ENCODE measurements around the gene MAN1A1.
"Not testable (repeated sequence)": the region's sequence is repeated elsewhere in the genome, so short reads cannot be mapped to it uniquely, and the experiment has no call there.

The MAN1A1 gene

GRCh38 chr6:119296036-119297035 lies 53.2 kb downstream of the MAN1A1 start:
- no peak for TF ChIP-seq GABPA (IDR thresholded peaks at IDR 0.05; ENCODE audit: low read depth)
- no peak for TF ChIP-seq POLR2AphosphoS5 (IDR thresholded peaks at IDR 0.05; ENCODE audit: low read depth)
- no peak for TF ChIP-seq CTCF (IDR thresholded peaks at IDR 0.05; ENCODE audit: insufficient read depth, low read length)
- no peak for TF ChIP-seq REST (IDR thresholded peaks at IDR 0.05; ENCODE audit: insufficient replicate concordance, low read depth)
- no peak for TF ChIP-seq SPI1 (IDR thresholded peaks at IDR 0.05; ENCODE audit: borderline replicate concordance, low read depth)
- no peak for DNase-seq (ENCODE audit: low read depth in 1 of 2, low spot score in 1 of 2)
- H3K27me3 ChIP-seq (ENCODE audit: insufficient read depth, poor library complexity, severe bottlenecking), result no peaks in the 10 kb centered on the region
- no peak overlapping the region for H3K4me3 ChIP-seq (replicated peaks; ENCODE audit: insufficient read depth, low read length)
- no peak overlapping the region for H3K27ac ChIP-seq (replicated peaks)

- no peak overlapping the region for H3K4me3 ChIP-seq (replicated peaks; ENCODE audit: insufficient read depth, low read length)
- H3K27me3 ChIP-seq (ENCODE audit: insufficient read depth, poor library complexity, severe bottlenecking), result no peaks in the 10 kb centered on the region
- no peak for TF ChIP-seq SPI1 (IDR thresholded peaks at IDR 0.05; ENCODE audit: borderline replicate concordance, low read depth)
- no peak for DNase-seq (ENCODE audit: low read depth in 1 of 2, low spot score in 1 of 2)
- H3K27ac ChIP-seq (replicated peaks), result no peak overlapping the region
These were observed 54.6 kb downstream of the MAN1A1 start for GRCh38 chr6:119294984-119295383.

GRCh38 chr6:119291060-119291459 lies 58.5 kb downstream of the MAN1A1 start:
- not testable (repeated sequence) for H3K4me3 ChIP-seq (replicated peaks; ENCODE audit: insufficient read depth, low read length); H3K27ac ChIP-seq (replicated peaks); H3K27me3 ChIP-seq (ENCODE audit: insufficient read depth, poor library complexity, severe bottlenecking); DNase-seq (ENCODE audit: low read depth in 1 of 2, low spot score in 1 of 2)

- DNase-seq (ENCODE audit: low read depth in 1 of 2, low spot score in 1 of 2), result no peak
- no peaks in the 10 kb centered on the region for H3K27me3 ChIP-seq (ENCODE audit: insufficient read depth, poor library complexity, severe bottlenecking)
- no peak overlapping the region for H3K4me3 ChIP-seq (replicated peaks; ENCODE audit: insufficient read depth, low read length)
These were observed 59.3 kb downstream of the MAN1A1 start for GRCh38 chr6:119290306-119290705.

More at GRCh38 chr6:119290306-119290705, 59.3 kb downstream of the MAN1A1 start:
- TF ChIP-seq GABPA (IDR thresholded peaks at IDR 0.05; ENCODE audit: low read depth) (no peak), SPI1 (IDR thresholded peaks at IDR 0.05; ENCODE audit: borderline replicate concordance, low read depth) (no peak), CTCF (IDR thresholded peaks at IDR 0.05; ENCODE audit: insufficient read depth, low read length) (no peak), POLR2AphosphoS5 (IDR thresholded peaks at IDR 0.05; ENCODE audit: low read depth) (no peak), REST (IDR thresholded peaks at IDR 0.05; ENCODE audit: insufficient replicate concordance, low read depth) (no peak)
- H3K27ac ChIP-seq (replicated peaks), result no peak overlapping the region

Measured in HL-60 (cell line).